ENCODE data around the gene NEO1. TPM values are rescaled to one million over a fixed set of nuclear protein-coding genes. Genes with fewer than 3 reads are reported as not detected.
"Not testable (repeated sequence)": the region's sequence is repeated elsewhere in the genome, so short reads cannot be mapped to it uniquely, and the experiment has no call there.

NEO1 gene
- polyA plus RNA-seq, 1 donor (not counting 4 experiments of a cell fraction or from before 2014, with no cell fraction given) = 4.4 TPM

GRCh38 chr15:73298522-73299245 lies 246.4 kb downstream of the NEO1 start:
- no peak overlapping the region for H3K27ac ChIP-seq (ENCODE audit: control insufficient read depth, insufficient read depth, low read length)
- TF ChIP-seq EZH2 (IDR thresholded peaks at IDR 0.05; ENCODE audit: low read length) (no peak), CTCF (optimal IDR thresholded peaks at IDR 0.05 in 1 of 3, IDR thresholded peaks at IDR 0.05 in 1 of 3, conservative IDR thresholded peaks at IDR 0.05 in 1 of 3; ENCODE audit: extremely low read depth in 1 of 3, insufficient read depth in 2 of 3, low read length in 3 of 3) (no peak)
- no peak overlapping the region for H2AFZ ChIP-seq (ENCODE audit: control insufficient read depth, low read length)
- H3K4me2 ChIP-seq (ENCODE audit: control insufficient read depth, extremely low read depth, insufficient read depth, low read depth, low read length) = no peak overlapping the region
- no peak overlapping the region for H3K9ac ChIP-seq (ENCODE audit: control insufficient read depth, extremely low read depth, insufficient read depth, low read length)
- dilution Hi-C loops (cut with MboI; ENCODE audit: extremely low pct_ligation_motif_present, low sequenced_read_pairs) = no loop called here
- H3K4me1 ChIP-seq (ENCODE audit: control insufficient read depth, extremely low read depth, insufficient read depth, low read length) = no peaks in the 10 kb centered on the region
- no peaks in the 10 kb centered on the region for H3K36me3 ChIP-seq (ENCODE audit: control insufficient read depth in 2 of 2, extremely low read depth in 1 of 2, insufficient read depth in 2 of 2, low read length in 2 of 2)
- FAIRE-seq = no peak
- no peaks in the 10 kb centered on the region for H3K79me2 ChIP-seq (ENCODE audit: control insufficient read depth, insufficient read depth, low read length)
- no peaks in the 10 kb centered on the region for H3K9me1 ChIP-seq (ENCODE audit: control insufficient read depth, extremely low read depth, insufficient read depth, low read length)
- H3K4me3 ChIP-seq (ENCODE audit: control insufficient read depth in 2 of 3, extremely low read depth in 1 of 3, insufficient read depth in 2 of 3, low read depth in 1 of 3, low read length in 3 of 3) = no peak overlapping the region
- no peaks in the 10 kb centered on the region for H4K20me1 ChIP-seq (ENCODE audit: control insufficient read depth, extremely low read depth, insufficient read depth, low read length)
- DNase-seq (ENCODE audit: low read depth, low spot score) = no peak
- H3K27me3 ChIP-seq (ENCODE audit: control insufficient read depth, extremely low read depth, insufficient read depth, low read length) = no peaks in the 10 kb centered on the region
- H3K9me3 ChIP-seq (ENCODE audit: control insufficient read depth, low read depth, low read length) = no peaks in the 10 kb centered on the region

GRCh38 chr15:73300286-73300685 lies 248.0 kb downstream of the NEO1 start:
- dilution Hi-C loops (cut with MboI; ENCODE audit: extremely low pct_ligation_motif_present, low sequenced_read_pairs); H3K36me3 ChIP-seq (ENCODE audit: control insufficient read depth in 2 of 2, extremely low read depth in 1 of 2, insufficient read depth in 2 of 2, low read length in 2 of 2): not testable (repeated sequence)

GRCh38 chr15:73303636-73304035 lies 251.4 kb downstream of the NEO1 start:
- H3K9ac ChIP-seq (ENCODE audit: control insufficient read depth, extremely low read depth, insufficient read depth, low read length) = no peak overlapping the region
- H3K36me3 ChIP-seq (ENCODE audit: control insufficient read depth in 2 of 2, extremely low read depth in 1 of 2, insufficient read depth in 2 of 2, low read length in 2 of 2) = no peaks in the 10 kb centered on the region
- H4K20me1 ChIP-seq (ENCODE audit: control insufficient read depth, extremely low read depth, insufficient read depth, low read length) = no peaks in the 10 kb centered on the region
- H3K4me2 ChIP-seq (ENCODE audit: control insufficient read depth, extremely low read depth, insufficient read depth, low read depth, low read length) = no peak overlapping the region
- no peak for FAIRE-seq
- no peaks in the 10 kb centered on the region for H3K79me2 ChIP-seq (ENCODE audit: control insufficient read depth, insufficient read depth, low read length)
- no peak for TF ChIP-seq CTCF (optimal IDR thresholded peaks at IDR 0.05 in 1 of 3, IDR thresholded peaks at IDR 0.05 in 1 of 3, conservative IDR thresholded peaks at IDR 0.05 in 1 of 3; ENCODE audit: extremely low read depth in 1 of 3, insufficient read depth in 2 of 3, low read length in 3 of 3)
- TF ChIP-seq EZH2 (IDR thresholded peaks at IDR 0.05; ENCODE audit: low read length) = no peak
- H2AFZ ChIP-seq (ENCODE audit: control insufficient read depth, low read length) = no peak overlapping the region
- H3K4me3 ChIP-seq (ENCODE audit: control insufficient read depth in 2 of 3, extremely low read depth in 1 of 3, insufficient read depth in 2 of 3, low read depth in 1 of 3, low read length in 3 of 3) = no peak overlapping the region
- no peak for DNase-seq (ENCODE audit: low read depth, low spot score)
- no peaks in the 10 kb centered on the region for H3K27me3 ChIP-seq (ENCODE audit: control insufficient read depth, extremely low read depth, insufficient read depth, low read length)
- H3K9me3 ChIP-seq (ENCODE audit: control insufficient read depth, low read depth, low read length) = no peaks in the 10 kb centered on the region
- no peaks in the 10 kb centered on the region for H3K9me1 ChIP-seq (ENCODE audit: control insufficient read depth, extremely low read depth, insufficient read depth, low read length)
- H3K4me1 ChIP-seq (ENCODE audit: control insufficient read depth, extremely low read depth, insufficient read depth, low read length) = peaks cover 4% of the 10 kb centered on the region
- H3K27ac ChIP-seq (ENCODE audit: control insufficient read depth, insufficient read depth, low read length) = no peak overlapping the region
- dilution Hi-C loops (cut with MboI; ENCODE audit: extremely low pct_ligation_motif_present, low sequenced_read_pairs) = no loop called here

More at GRCh38 chr15:73300286-73300685, 248.0 kb downstream of the NEO1 start:
- H3K4me3 ChIP-seq (ENCODE audit: control insufficient read depth in 2 of 3, extremely low read depth in 1 of 3, insufficient read depth in 2 of 3, low read depth in 1 of 3, low read length in 3 of 3); H3K27me3 ChIP-seq (ENCODE audit: control insufficient read depth, extremely low read depth, insufficient read depth, low read length); H3K4me2 ChIP-seq (ENCODE audit: control insufficient read depth, extremely low read depth, insufficient read depth, low read depth, low read length); H3K9me3 ChIP-seq (ENCODE audit: control insufficient read depth, low read depth, low read length); H2AFZ ChIP-seq (ENCODE audit: control insufficient read depth, low read length); H4K20me1 ChIP-seq (ENCODE audit: control insufficient read depth, extremely low read depth, insufficient read depth, low read length); H3K4me1 ChIP-seq (ENCODE audit: control insufficient read depth, extremely low read depth, insufficient read depth, low read length); H3K9me1 ChIP-seq (ENCODE audit: control insufficient read depth, extremely low read depth, insufficient read depth, low read length); H3K9ac ChIP-seq (ENCODE audit: control insufficient read depth, extremely low read depth, insufficient read depth, low read length); DNase-seq (ENCODE audit: low read depth, low spot score); FAIRE-seq; H3K79me2 ChIP-seq (ENCODE audit: control insufficient read depth, insufficient read depth, low read length); H3K27ac ChIP-seq (ENCODE audit: control insufficient read depth, insufficient read depth, low read length): not testable (repeated sequence)

All from keratinocyte (primary cell).